COLO668 (cell line): ENCODE measurements around the gene ALPP.
"Not testable (repeated sequence)": the region's sequence is repeated elsewhere in the genome, so short reads cannot be mapped to it uniquely, and the experiment has no call there.

Source experiments
- DNase-seq: peaks from one replicate; lab custom pipeline; 2025; ENCODE audit not compliant: unreplicated experiment; lab: John Stamatoyannopoulos, UW

ALPP gene

GRCh38 chr2:232379610-232380590 lies 1.3 kb downstream of the ALPP start:
- DNase-seq, result not testable (repeated sequence)

DNA sequence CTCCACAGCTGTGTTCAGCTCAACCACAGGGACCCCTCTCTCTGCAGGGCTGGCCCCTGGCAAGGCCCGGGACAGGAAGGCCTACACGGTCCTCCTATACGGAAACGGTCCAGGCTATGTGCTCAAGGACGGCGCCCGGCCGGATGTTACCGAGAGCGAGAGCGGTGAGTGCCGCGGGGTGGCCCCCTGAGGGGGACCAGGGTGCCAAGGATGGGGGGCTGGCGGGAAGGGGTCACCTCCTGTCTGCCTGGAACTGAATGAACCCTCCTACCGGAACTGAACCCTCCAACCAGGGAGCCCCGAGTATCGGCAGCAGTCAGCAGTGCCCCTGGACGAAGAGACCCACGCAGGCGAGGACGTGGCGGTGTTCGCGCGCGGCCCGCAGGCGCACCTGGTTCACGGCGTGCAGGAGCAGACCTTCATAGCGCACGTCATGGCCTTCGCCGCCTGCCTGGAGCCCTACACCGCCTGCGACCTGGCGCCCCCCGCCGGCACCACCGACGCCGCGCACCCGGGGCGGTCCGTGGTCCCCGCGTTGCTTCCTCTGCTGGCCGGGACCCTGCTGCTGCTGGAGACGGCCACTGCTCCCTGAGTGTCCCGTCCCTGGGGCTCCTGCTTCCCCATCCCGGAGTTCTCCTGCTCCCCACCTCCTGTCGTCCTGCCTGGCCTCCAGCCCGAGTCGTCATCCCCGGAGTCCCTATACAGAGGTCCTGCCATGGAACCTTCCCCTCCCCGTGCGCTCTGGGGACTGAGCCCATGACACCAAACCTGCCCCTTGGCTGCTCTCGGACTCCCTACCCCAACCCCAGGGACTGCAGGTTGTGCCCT lies 2.9 kb downstream of the ALPP start:
- not testable (repeated sequence) for DNase-seq

- no peak for DNase-seq
Measured at GRCh38 chr2:232382331-232383225, 4.0 kb downstream of the ALPP start.

DNA sequence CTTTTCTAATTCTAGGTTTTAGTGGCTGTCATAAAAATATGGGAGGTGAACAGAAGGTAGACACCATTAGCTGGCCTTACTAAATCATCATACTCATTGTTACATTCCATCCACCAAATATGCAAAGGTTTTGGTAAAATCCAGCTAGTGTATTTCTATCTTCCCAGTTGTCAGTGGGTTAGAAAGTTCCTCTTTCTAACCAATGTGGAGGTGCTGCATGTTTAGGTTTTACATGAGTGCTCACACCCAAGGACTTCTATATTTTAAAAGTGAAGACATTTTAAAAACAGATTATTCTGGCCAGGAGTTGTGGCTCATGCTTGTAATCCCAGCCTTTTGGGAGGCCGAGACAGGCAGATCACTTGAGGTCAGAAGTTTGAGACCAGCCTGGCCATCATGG lies 5.9 kb downstream of the ALPP start:
- DNase-seq, result no peak

- DNase-seq, result not testable (repeated sequence)
Measured at GRCh38 chr2:232385058-232385457, 6.5 kb downstream of the ALPP start.

GRCh38 chr2:232385660-232386489 lies 7.3 kb downstream of the ALPP start:
- no peak for DNase-seq

DNA sequence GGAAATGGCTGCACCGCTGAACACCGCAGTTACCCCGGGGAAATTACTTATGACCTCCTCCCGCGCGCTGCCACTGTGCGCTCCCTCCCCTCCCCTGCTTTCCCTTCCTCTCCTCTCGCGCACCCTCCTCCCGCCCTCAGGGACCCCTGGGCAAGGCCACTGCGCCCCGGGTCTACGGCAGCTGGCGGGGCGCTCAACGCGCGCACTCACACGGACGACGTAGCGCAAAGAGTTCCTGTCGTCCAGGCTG lies 7.9 kb downstream of the ALPP start:
- no peak for DNase-seq

DNA sequence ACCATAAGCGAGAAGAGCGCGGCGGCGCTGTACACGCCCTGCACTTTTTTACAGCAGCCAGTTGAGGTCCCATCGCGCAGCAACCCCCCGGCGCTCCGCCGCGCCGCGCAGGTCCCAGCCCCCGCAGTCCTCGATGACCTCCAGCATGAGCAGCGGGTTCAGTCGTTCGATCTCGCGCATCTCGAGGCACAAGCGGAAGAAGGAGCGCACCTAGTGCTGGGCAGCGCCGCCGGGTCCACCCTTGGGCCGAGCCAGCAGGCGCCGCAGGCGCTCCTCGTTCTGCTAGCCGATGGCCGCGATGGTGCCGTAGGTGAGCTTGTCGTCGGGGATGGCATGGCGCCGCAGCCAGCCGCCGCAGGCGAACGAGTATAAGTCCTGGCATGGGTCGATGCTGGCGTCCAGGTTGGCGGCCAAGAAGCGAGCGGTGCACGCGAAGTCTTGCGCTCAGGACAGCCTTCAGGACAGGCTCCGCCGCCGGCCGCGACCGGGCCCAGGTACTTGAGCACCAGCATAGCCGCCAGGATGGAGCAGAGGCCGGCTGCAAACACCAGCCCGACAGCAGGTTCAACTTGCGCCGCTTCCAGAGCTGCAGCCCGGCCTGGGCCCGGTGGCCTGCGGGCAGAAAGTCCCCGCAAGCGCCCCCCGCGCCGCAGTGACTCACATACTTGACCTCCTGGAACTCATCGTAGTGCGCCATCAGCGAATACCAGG lies 8.3 kb downstream of the ALPP start:
- DNase-seq, result peak; percentile 31

- no peak for DNase-seq
Measured at GRCh38 chr2:232387451-232388171, 9.1 kb downstream of the ALPP start.

- no peak for DNase-seq
Measured at GRCh38 chr2:232388324-232388891, 9.9 kb downstream of the ALPP start.

DNA sequence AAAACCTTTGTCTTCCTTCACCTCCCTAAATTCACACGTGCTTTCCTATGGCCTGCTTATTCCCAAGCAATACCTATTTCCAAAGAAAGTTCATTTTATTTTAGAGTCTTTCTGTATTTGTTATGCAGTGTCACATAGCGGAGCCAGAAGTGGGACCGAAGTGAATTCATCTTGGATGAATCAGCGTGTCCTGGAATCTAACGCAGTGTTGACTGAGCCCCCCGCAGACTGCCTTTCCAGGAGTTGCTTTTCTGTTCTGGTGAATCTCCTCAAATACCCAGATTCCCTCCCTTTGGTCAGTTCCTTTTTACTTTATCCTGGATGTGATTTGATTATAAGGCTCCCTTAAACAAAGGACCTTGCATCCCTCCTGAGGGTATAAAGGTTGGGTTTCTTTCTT lies 10.8 kb downstream of the ALPP start:
- no peak for DNase-seq

DNA sequence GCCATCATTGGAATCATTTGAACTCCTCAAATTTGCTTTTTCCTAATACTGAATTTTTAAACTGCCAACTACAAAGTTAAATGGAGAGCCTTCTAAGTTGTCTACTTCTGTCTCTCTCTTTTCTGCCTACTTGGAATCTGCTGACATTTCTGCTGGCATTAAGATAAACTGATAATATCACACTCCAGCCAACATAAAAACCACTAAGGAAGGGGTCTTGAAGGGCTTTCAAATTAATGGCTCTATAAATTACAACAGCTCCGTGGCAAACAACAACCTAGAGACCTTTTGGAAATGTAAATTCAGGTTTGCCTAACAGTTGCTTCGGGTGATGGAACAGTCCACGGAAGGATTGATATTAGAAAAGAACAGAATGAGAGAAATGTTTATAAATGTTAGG lies 12.1 kb downstream of the ALPP start:
- no peak for DNase-seq

DNA sequence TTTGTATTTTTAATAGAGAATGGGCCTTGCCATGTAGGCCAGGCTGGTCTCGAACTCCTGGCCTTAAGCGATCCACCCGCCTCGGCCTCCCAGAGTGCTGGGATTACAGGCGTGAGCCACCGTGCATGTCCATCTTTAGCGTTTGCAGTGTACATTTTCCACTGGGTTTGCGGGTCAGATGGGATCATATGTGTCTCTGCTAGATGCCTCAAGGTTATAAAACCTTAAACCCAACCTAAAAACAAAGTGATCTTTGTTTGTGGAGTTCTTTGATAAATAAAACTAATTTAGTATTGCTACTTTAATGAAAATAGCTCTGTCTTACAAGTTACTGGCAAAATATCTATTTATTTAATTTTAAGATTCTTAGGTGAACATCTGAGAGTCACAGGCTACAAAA lies 15.0 kb downstream of the ALPP start:
- no peak for DNase-seq

DNA sequence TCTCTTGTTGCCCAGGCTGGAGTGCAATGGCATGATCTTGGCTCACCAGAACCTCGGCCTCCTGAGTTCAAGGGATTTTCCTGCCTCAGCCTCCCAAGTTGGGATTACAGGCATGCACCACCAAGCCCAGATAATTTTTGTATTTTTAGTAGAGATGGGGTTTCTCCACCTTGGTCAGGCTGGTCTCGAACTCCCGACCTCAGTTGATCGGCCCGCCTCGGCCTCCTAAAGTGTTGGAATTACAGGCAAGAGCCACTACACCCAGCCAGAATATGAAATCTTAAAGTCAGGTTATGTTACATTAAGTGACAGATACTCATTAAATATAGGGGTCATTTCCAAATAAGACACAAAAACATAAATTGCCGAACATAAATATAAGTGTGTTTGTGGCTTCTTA lies 15.9 kb downstream of the ALPP start:
- not testable (repeated sequence) for DNase-seq

GRCh38 chr2:232395586-232395985 lies 17.0 kb downstream of the ALPP start:
- DNase-seq, result no peak

DNA sequence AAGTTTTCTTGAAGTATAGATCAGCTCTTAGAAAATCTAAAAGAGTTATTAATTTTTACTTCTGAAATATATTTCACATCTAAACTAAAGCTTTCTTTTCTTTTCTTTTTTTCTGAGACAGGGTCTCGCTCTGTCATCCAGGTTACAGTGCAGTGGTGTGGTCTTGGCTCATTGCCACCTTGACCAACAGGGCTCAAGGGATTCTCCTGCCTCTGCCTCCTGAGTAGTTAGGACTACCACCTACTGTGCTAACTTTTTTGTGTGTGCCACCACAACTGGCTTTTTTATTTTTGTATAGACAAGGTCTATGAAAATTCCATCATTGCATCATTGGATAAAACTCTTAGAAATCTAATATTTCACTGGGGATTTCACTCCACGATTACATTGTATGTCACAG lies 18.1 kb downstream of the ALPP start:
- no peak for DNase-seq

- DNase-seq, result no peak
Measured at GRCh38 chr2:232398293-232399034, 19.9 kb downstream of the ALPP start.
